ENCODE measurements around the gene SLC16A3.

SLC16A3 gene

DNA sequence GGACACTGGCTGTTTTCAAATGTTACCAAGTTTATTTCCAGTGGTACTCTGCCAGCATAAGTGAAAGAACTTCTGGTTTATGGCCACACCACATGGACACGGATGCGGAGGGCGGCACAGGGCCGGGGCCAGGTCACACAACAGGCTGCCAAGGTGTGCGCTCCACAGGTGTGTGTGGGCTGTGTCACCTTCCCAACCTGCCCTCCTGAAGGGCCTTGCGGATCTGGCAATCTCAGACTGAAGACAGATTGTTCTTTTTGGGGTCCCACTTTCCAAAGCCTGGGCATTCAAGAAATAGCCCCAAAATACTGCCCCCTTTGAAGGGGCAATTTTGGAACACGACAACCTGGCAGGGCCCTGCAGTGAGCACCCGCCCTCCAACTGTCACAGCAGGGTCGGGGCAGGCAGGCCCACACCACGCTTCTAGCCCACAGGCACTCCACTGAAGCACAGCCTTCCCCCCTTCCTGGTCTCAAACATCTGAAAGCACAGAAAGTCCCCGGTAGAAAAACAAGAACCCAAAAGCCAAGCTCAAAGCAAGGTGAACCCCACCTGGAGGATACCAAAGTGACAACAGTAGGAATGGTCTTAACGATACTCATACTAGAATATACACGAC lies 41.1 kb downstream of the SLC16A3 start:
- DNase-seq = no peak

DNA sequence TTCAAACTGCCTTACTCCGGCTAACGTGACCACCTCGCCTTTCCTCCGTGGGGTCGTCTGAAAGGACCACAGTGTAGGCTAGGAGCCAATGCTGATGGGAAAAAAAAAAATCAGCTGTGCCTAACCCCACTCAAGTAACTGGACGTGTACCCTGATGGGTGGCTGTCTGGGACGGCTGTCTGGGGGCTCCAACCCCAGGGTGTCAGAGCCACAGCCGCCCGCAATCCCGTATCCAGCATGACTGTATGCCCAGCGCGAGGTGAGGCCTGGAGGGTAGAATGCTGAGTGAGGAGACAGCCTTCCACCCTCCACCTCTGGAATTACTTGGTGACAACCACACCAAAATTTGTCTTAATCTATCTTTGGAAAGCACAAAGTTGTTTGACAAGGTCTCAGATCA lies 41.8 kb downstream of the SLC16A3 start:
- DNase-seq = no peak

DNA sequence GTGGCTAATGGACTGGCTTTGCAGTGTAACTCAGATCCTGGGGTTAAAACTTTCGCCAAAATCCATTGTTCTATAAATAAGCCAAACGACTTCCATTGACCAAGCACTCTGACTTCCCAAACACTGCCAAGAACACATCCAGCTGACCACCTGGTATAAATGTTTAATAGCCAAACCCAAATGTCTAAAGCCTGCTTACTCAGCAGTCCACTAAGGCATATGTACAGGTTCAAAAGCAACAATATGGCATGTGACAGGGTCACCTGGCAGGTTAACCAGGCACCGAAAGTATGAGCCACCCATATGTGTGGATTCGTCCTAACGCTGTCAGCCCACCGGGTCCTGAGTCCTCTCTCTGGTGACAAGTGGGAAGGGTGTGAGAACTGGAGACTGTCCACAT lies 42.6 kb downstream of the SLC16A3 start:
- DNase-seq = no peak

DNA sequence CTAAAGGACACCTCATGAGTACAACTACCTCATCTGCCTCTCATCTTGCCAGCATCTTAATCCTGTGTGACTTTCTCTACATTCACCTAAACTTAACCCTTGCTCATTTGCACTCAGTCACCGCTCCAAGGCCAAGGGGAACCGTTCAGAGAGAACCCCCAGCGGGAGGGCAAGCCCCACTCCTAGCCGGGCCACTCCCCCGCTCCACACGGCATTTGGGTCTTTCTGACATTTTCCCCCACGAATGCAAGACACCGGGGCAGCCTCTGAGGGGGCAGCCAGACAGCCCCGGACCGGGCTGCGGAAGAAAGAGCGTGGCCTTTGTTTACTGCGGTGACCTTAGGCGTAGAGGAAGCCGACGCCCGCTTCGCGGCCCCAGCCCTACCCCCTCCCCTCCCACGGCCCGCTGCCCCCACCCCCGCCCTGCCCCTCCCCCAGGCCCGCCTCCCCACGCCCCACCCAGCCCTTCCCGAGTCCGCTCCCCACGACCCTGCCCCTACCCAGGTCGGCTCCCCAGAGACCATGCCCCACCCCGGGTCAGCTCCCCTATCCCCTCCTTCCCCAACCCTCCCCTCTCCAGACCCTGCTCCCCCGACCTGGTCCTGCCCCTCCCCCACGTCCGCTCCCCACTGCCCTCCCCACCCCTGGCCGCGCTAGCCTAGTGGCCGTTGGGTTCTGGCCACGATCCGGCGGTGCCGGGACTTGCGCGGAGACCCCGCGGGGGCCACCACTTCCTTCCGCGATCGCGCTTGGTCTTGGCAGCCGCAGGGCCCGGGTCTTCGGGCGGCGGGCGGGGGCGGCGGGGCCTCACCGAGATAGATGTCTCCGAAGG lies 43.9 kb downstream of the SLC16A3 start:
- peak; percentile 66 for DNase-seq

DNA sequence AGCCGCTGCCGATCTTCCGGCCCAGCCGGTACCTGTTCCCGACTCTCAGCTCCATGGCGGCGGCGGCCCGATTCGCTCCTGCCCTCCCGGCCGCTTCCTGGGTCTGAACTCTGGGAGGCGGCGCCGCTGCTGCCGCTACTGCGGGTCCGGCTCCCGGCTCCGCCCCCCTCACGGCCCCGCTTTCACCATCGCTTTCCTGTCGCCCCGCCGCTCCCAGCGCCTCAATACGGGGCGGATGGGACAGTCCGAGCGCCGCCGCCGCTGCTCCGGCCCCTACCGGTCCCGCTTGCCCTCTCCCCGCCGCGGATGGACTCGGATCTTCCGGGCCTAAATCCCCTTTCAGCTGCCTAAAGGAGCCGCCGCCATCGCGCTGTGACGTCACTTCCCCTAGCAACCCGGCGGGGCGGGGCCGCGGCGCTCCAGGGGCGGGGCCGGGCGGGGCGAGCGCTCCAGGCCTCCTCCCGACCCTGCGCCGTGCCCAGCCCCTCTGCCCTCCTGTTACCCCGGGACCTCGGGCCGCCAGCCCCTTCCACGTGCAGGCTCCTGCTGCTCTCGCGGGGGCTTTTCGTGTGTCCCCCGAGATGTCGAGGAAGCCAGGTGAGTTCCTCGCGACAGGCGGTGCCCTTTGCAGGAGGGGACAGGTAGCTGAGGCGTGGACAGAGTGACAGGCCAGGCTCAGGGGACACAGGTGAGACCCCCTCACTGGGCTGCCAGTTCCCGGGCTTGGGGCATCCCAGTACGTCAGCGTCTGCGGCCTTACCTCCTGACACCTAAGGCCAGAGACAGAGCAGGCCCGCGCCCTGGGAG lies 44.7 kb downstream of the SLC16A3 start, which contains the start of gene CSNK1D:
TSS of gene CSNK1D (minus strand) at position 374 of the 807 bp plus-strand sequence. CDS start at position 55, 319 bp downstream.
- peak; percentile 94 for DNase-seq

DNA sequence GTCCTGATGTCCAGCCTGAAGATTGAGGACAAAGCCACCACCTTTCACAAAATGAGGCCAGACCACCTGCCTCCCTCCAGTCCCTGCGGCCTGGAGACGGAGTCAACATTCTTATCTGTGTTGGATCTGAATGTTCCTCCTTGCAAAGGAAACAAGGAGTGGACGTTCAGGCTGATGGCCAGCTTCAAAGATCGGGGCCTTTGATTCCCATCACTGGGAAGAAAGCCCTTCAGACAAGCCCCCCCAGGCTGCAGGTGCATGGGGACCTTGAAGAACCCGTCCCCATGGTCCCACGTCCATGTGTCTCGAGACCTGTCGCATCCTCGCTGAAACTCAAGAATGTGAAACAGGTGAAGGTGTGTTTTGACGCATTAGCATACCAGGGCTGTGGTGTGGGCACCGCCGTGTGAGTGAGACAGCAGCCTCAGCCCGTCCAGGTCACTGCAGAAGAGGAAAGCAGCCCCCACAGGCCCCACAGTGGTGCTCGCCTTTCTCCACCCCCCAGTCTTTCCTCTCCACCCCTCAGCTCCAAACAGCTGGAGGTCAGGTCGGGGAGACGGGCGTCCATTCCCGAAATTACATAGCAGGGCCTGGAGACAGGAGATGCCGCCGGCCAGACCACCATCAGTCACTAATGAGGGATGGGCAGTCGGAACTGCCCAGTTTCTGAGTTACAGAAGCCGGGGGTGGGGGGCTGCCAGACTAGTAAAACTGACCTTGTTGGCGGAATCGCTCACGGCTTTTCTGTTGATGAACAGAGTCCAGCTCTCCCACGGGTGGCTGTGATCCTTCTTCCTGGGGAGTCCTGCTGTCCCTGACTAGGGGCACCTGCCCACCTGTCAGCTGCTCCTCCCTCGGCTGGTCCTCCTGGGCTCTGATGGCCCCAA lies 45.5 kb downstream of the SLC16A3 start:
- DNase-seq = no peak

DNA sequence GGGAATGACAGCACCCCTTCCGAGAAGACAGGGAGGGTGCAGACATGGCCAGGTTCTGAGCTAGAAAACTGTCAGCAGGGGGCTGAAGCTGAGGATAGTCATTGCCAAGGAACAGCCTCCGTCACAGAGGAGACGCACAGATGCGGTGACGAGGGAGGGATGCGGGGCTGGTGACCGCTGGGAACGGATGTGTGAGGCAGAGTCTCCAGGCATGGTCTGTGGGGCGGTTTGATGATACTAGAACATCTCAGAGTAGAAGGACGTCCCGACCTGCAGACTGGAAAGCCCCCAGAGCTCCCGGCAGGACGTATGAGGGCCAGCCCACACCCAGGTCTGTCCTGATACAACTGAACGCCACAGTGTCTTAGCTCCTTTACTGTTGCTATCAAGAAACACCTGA lies 46.5 kb downstream of the SLC16A3 start:
- DNase-seq = no peak

DNA sequence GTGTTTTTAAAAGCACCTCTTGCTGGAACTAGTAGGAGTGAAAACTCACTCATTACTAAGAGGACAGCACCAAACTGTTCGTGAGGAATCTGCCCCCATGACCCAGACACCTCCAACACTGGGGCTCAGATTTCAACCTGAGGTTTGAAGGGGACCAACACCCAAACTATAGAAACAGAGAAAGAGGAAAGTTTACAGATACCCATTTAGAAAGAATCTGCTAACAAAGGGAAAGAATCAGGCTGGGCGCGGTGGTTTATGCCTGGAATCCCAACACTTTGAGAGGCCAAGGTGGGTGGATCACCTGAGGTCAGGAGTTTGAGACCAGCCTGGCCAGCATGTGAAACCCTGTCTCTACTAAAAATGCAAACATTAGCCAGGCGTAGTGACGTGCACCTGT lies 48.1 kb downstream of the SLC16A3 start:
- DNase-seq = no peak

DNA sequence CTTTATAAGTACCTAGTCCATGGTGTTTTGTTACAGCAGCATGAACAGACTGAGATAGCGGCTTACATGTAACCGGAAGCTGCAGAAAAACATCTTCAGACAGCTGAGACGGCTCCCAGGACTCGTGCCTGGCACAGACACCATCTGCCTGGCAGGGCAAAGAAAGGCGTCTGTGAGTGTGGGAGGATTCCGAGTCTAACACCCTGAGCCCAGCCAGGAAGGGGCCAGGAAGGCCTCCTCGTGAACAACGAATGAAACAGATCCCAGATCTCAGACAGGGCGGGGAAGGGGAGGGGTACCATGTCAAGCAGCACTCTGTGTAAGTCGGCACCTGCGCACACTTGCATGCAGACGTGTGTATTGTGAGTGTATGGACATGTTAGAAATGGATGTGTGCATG lies 49.0 kb downstream of the SLC16A3 start:
- no peak for DNase-seq

DNA sequence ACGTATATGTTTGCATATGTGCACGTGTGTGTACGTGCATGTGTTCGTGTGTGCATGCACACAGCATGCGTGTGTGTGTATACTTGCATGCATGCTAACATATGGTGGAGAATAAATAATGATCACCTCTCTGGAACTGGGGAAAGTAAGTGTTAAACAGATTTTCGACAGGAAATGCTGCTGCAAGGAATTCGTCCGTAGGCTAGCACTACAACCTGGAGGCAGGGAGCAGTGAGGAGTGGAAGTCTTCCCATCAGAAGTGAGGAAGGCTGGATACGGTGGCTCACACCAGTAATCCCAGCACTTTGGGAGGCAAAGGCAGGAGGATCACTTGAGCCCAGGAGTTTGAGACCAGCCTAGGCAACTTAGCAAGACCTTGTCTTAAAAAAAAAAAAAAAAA lies 49.5 kb downstream of the SLC16A3 start:
- DNase-seq = no peak

DNA sequence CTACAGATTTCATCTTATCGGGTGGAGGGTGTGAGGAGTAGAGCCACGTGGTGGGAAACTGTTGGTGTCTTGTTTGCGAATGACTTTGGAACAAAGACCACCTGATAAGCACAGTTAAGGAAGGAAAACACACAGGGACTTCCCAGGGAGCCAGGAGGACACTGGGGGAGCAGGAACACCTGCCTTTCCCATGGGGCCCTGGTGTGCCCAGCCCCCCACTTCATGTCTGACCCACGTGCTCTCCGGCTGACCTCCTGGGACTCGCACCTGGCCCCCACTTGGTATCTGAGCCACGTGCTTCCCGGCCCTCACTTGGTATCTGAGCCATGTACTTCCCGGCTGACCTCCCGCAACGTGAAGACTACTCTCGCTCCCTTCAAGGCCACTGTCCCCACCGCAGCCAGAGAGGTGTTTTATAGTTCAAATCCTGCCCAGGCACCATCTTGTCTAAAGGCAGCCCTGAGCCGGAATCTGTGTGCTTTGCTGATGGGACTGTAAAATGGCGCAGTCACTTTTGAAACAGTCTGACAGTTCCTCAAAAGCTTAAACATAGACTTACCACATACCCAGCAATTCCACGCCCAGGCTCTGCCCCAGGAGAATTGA lies 50.0 kb downstream of the SLC16A3 start:
- no peak for DNase-seq

DNA sequence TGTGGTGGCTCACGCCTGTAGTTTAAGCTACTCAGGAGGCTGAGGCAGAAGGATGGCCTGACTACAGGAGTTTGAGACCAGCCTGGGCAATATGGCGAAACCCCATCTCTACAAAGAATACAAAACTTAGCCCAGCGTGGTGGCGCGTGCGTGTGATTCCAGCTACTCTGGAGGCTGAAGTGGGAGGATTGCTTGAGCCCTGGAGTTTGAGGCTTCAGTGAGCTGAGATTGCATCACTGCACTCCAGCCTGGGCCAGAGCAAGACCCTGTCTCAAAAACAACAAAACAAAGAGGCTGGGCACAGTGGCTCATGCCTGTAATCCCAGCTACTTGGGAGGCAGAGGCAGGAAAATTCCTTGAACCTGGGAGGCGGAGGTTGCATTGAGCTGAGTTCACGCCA lies 51.7 kb downstream of the SLC16A3 start:
- DNase-seq = no peak

DNA sequence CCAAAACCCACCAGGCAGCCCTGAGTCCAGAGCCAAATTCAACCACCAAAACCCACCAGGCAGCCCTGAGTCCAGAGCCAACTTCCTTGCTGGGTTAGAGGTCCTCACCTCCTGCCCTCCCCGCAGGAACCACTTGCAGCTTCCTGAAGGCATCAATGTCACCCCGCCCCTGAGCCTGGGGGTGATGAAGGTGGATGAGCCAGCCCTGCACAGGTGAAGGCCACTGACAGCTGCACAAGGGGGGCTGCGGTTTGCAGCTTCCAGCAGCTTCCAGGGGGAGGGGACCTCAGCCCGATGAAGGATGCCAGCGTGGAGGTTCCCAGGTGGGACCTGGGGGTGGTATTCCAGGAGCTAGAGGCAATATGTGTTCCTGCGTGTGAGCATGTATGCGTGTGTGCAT lies 52.2 kb downstream of the SLC16A3 start:
- no peak for DNase-seq

DNA sequence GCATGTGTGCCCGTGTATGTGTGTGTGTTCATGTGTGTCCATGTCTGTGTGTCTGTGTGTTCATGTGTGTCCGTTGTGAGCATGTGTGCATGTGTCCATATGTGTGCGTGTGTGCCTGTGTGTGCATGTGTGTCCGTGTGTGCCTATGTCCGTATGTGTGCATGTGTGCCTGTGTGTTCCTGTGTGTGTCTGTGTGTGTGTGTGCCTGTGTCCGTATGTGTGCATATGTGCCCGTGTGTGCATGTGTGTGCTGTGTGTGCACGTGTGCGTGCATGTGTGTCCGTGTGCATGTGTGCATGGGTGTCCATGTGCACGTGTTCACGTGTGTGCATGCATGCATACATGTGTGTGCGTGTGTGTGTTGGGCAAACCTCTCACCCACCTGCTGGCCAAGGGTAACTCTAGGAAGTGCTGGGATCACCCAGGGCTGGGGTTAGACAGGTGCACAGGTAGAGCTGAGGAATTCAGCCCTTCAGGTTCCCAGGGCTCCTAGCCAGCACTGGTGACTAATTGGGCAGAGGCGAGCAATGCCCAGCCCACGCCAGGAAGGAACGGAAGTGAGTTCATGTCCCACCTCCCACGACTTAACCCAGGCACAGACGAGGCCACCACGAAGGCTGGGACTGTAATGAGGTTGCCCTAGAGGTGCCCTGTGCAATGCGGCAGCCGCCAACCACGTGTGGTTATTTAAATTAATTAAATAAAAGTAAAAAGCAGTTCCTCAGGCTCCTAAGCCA lies 52.8 kb downstream of the SLC16A3 start:
- no peak for DNase-seq

DNA sequence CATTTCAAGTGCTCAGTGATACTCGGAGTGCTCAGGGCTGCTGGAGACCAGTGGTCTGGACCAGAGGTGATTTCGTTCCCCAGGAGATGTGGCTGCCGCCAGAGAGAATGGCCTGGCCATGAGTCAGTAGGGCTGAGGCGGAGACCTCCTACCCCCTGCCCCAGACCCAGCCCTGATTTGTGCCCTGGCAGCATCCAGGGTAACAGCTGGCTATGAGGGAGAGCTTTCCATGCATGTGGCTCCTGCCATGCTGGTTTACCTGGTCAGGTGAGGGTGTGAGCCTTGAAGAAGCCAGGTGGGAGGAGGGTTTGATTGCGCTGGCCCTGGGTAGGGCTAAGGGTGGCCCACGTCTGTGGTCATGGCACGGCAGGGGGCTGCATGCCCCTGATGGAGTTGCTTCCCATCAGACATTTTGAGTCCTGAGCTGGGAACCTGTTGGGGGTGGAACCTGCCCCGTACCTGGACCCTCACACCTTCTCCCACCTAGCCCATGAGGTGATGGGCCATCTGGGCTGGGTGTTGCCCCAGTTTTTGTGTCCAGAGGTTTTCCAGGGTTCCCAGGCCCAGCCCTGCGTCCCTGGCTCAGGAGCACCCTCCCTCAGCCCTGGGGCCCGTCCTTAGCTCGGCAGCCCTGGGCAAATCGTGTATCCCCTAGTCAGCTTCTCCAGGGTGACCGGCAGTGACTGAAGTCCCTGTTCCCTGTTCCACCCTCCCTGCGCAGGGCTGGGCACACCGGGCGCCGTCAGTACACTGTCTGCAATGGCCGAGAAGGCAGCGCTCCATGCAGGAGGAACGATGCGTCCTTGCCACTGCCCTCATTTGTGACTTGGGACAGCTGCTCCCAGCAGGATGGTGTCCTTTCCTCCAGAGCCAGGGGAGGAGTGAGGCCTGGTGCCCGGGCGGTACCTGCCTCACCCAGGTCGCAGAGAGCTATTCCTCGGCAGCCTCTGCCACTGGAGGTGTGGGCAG lies 53.7 kb downstream of the SLC16A3 start:
- no peak for DNase-seq

DNA sequence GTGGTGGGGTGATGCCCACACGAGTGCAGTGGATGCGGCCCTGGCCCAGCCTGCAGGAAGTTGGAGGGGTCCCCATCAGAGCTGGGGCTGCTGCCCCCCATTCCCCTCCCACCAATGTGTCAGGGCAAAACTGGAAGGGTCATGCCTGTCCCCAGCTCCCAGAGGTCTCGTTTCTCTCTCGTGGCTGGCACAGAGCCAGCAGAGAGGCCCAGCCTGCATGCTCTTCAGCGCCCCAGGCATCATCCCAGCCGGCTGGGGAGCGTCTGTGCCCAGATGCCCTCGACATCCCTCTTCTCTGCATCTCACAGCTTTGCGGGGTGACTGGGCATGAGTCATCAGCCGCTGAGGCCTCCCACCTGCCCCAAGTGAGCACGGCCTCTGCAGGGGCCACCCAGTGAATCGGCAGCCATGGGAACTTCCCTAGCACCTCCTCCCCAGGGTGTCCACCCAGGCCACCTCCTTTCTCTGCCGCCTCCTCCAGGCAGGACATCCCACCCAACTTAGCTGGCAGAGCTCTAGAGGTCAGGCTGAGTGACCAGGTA lies 54.4 kb downstream of the SLC16A3 start:
- DNase-seq = peak; percentile 63

DNA sequence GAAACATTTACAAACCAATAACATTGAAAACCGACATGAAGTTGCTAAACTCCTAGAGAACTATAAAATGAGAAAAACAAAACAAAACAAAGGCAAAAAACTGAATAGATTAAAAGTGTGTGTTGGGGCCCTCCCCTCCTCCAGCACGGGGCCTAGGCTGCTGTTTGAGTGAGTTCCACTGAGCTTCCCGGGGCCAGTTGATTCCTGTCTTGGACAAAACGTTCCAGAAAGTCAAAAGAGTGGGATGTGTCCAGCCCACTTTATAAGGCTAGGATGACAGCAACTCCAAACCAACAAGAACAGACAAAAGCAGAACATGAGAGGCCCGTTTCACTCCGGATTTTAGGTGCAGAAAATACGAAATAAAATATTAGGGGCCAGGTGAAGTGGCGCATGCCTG lies 56.3 kb downstream of the SLC16A3 start:
- no peak for DNase-seq

DNA sequence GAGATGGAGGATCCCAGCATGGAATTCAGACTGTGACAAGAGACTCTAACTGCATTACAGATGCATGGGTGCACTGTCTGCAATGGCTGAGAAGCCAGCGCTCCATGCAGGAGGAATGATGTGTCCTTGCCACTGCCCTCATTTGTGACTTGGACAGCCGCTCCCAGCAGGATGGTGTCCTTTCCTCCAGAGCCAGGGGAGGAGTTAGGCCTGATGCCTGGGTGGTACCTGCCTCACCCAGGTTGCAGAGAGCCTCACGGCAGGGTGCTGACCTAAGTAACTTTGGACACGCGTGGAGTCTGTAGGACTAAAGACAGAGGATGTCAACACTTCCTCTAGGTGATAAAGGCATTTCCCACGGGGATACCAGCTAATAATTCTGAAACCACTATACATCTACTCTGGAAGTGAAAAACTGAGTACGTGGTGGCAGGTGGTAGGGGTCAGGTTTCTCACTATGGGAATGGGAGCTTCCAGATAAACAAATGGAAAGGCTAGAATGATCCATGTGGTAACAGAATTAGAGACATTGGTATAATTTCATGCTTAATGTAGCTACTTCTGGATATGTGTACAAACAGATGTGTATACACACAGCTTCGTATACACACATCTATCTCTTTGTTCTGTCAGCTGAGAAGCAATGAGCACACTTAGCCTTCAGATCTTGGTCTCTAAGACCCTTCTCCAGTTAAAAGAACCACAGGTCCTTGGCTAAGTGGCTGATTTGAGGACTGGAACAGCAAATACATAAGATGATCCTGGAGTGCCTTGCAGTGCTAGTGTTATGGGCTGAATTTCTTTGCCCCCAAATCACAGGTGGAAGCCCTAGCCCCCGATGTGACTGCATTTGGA lies 58.4 kb downstream of the SLC16A3 start:
- DNase-seq = no peak
